Measurements from ENCODE around the gene LRCH1. TPM values are rescaled to one million over a fixed set of nuclear protein-coding genes. Genes with fewer than 3 reads are reported as not detected.

Gene LRCH1
- total RNA-seq, 2 donors from 2014 or later = 24.9 to 26.0 TPM

DNA sequence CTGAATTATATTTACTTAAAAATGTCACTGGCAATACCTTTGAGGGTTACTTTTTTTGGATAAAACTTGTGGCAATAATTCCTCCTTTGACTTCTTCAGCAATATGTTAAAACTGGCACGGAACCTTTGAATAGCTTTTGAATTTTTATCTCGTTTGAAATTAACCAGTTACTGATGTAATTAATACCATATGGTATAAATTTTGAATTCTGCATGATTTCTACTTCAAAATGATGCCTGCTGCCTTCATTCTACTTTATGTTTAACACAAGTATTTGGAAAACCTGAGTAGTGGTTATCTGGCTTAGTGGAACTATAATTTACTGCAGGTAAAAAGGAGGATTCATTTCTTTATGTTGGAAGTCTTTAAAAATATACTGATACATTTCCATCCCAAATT is 85.3 kb downstream of the LRCH1 start:
- H3K36me3 Mint-ChIP-seq = no peaks in the 10 kb centered on the region
- no peak overlapping the region for H3K4me3 Mint-ChIP-seq
- no peaks in the 10 kb centered on the region for H3K27me3 Mint-ChIP-seq
- ATAC-seq (no peak), DNase-seq (ENCODE audit: low spot score) (no peak)
- no peak overlapping the region for H3K27ac Mint-ChIP-seq
- H3K4me1 Mint-ChIP-seq (ENCODE audit: low read depth in 2 of 2) = peaks cover 56 to 60% of the 10 kb centered on the region in 2 donors
- no peaks in the 10 kb centered on the region for H3K9me3 Mint-ChIP-seq

DNA sequence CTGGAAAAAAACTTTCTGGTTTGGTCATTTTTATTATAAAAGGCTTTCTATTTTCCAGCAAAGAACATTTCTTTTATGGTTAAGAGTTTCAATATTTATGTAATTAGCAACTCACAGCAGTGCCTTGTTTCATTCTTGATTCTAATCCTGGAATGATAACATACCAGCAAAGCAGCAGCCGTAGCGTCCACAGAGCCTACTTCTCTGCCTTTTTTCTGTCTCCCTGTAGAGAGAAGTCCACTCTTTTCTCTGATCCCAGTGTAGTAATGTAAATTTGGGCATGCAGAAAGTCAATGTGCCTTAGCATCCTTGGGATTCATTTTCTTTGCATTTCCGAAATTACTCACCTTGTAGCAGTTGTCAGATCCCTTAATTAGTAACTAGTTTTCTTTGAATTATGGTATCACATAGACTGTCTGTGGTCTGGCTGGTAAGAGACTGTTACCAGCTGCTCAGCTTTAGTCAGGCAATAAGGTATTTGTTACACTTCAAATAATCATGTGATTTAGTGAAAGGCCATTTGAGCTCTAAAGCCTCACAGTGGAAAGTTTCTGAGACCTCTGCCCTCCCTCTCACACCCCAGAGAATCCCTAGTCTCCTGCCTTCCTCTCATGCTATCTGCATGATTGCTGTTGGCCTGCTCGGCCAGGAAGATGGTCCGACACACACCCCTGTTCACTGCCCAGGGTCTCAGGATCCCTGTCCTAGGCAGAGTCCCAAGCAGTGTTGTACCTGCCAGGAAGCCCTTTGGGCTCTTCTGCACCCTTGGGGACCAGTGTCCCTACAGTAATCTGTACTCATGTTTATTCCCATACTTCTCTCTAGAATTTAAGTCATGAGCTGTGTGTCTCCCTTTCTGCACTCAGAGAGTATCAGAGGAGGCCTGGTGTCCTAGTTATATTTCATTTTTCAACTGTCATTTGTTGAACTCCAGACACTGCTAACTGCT is 86.3 kb downstream of the LRCH1 start:
- DNase-seq (ENCODE audit: low spot score) (no peak), ATAC-seq (peak in 1 of 2 donors; percentile 61)
- H3K4me3 Mint-ChIP-seq = no peak overlapping the region
- H3K36me3 Mint-ChIP-seq = no peaks in the 10 kb centered on the region
- H3K27me3 Mint-ChIP-seq = no peaks in the 10 kb centered on the region
- H3K4me1 Mint-ChIP-seq (ENCODE audit: low read depth in 2 of 2) = peaks cover 53 to 62% of the 10 kb centered on the region in 2 donors
- H3K9me3 Mint-ChIP-seq = no peaks in the 10 kb centered on the region
- H3K27ac Mint-ChIP-seq = no peak overlapping the region

DNA sequence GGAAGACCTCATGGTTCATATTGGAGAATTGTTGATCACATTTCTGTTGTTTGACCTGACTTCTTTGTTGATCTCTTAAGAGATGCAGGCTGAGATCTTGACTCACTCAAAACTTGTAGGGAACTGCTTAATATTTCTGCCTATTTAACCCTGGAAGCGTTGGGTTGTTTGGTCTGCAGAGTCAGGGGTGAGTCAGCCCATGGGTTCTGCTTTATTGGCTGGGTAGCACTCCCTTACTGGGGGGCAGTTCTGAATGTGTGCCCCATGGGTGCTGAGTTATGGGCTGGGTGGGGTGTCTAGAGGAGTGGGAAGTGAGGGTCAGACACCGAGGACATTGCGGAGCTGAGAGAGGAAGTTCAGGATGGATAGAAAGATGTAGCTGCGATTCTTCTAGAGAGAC is 87.9 kb downstream of the LRCH1 start:
- H3K9me3 Mint-ChIP-seq = no peaks in the 10 kb centered on the region
- peak overlapping the region; percentile 64 for H3K4me3 Mint-ChIP-seq
- peaks cover 46 to 55% of the 10 kb centered on the region in 2 donors for H3K4me1 Mint-ChIP-seq (ENCODE audit: low read depth in 2 of 2)
- no peaks in the 10 kb centered on the region for H3K36me3 Mint-ChIP-seq
- peak overlapping the region; percentile 25 to 71 for H3K27ac Mint-ChIP-seq
- ATAC-seq (peak in 1 of 2 donors; percentile 28), DNase-seq (ENCODE audit: low spot score) (no peak)
- no peaks in the 10 kb centered on the region for H3K27me3 Mint-ChIP-seq

DNA sequence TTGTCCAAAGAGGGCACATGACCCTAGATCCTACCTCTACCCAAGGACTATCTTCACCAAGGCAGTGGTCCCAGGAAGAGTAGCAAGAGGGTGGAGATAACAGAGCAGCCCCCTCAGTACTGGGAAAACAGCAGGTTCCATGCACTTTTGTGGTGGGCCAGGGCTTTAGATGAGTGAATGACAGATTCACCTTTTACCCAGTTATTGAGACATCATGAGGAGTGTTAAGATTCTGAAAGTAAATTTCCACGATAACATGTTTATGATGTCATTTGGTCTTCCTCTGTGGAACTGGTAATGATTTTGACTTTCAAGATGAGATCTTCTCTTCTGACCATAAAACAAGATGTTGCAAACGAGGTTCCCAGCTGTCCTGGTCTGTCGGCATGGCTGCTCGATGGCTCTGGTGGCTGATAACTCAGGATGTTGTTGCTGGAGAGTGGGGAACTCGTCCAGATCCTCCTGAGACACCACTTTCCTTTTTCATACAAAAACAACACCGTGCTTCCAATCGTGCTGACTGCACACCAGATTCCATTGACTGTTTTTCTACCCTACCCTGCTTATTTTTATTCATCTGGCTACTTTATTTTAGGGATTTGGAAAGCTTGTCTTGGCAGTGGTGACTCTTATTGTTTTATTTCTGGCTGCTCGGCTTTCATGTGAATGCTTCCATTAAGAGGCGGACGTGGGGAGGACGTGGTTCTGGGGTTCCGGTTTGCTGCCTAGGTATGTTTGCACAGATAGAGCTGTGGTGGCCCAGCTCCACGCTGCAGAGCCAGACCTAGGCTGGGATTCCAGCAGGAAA is 88.5 kb downstream of the LRCH1 start:
- Mint-ChIP-seq H3K9me3 (no peaks in the 10 kb centered on the region), H3K27me3 (no peaks in the 10 kb centered on the region), H3K4me3 (peak overlapping the region; percentile 64), H3K4me1 (ENCODE audit: low read depth in 2 of 2) (peaks cover 42 to 51% of the 10 kb centered on the region in 2 donors), H3K27ac (peak overlapping the region; percentile 25 to 71), H3K36me3 (no peaks in the 10 kb centered on the region)
- ATAC-seq (peak; percentile 38 to 60), DNase-seq (ENCODE audit: low spot score) (no peak)

DNA sequence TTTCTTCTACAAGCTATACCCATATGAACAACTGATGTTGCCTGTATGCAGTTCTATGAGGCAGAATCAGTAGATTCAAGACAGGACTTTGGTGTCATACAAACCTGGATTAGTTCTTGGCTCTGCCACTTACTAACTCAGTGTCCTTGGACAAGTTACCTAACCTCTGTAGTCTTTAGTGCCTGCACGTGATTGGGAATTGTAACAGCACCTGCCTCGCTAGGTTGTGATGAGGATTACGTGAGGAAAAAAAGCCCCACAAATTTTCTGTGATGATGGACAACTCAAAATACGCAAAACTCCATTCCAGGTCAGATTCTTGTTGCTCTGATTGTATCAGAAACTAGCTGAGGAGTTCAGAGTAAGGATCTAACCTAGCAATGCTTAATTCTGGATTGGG is 89.3 kb downstream of the LRCH1 start:
- Mint-ChIP-seq H3K4me1 (ENCODE audit: low read depth in 2 of 2) (peaks cover 38 to 45% of the 10 kb centered on the region in 2 donors), H3K9me3 (no peaks in the 10 kb centered on the region), H3K27me3 (no peaks in the 10 kb centered on the region), H3K4me3 (no peak overlapping the region), H3K36me3 (no peaks in the 10 kb centered on the region), H3K27ac (peak overlapping the region in 1 of 2 donors; percentile 71)
- DNase-seq (ENCODE audit: low spot score) (no peak), ATAC-seq (no peak)

DNA sequence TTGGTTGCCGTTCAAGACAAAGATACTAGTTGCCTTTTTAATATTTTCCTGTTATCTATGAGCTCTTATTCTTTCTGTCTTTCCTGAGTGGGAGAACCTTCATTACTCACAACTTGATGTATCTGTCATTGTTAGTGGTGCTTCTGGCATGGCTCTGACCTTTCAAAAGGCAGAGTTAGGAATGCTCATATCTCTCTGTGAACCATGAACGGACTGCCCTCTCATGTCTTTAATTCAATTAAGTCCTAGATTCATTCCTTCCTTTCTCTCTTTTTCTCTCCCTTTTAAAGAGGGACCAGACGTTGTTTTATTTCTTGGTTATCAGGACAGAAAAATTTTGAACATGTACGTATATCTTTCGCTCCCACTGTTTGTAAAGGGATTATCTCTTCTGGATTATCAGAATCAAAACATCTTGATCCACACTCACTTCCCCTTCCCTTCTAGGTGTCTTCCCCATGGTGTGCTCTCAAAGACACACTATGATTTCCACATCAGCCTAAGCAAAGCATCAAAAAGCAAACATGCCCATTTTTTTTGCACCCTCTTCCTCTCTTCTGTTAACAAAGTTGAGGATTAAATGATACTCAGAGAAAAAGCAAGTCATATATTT is 90.3 kb downstream of the LRCH1 start:
- DNase-seq (ENCODE audit: low spot score) = no peak
- no peaks in the 10 kb centered on the region for H3K36me3 Mint-ChIP-seq
- no peak overlapping the region for H3K4me3 Mint-ChIP-seq
- ATAC-seq = no peak
- H3K27ac Mint-ChIP-seq = no peak overlapping the region
- H3K4me1 Mint-ChIP-seq (ENCODE audit: low read depth in 2 of 2) = peaks cover 42 to 49% of the 10 kb centered on the region in 2 donors
- H3K27me3 Mint-ChIP-seq = no peaks in the 10 kb centered on the region
- H3K9me3 Mint-ChIP-seq = no peaks in the 10 kb centered on the region

DNA sequence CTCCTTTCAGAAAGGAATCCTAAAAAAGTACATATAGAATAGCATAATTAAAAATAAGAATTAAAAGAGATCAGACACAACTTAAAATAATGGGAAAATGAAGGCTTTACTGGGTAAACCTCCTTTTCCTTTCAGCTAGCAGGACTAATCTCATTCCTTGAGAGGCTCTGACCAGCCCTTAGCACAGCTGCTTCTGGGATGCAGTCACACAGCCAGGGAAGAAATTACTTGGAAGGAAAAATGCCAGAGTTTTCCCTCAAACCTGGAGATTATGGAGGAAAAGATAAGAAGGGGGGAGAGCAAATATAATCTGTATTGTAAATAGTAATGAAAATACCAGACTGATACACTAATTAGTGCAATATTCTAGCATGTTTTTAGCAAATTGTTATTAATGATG is 91.8 kb downstream of the LRCH1 start:
- ATAC-seq (no peak), DNase-seq (ENCODE audit: low spot score) (no peak)
- Mint-ChIP-seq H3K36me3 (no peaks in the 10 kb centered on the region), H3K9me3 (no peaks in the 10 kb centered on the region), H3K27me3 (no peaks in the 10 kb centered on the region), H3K4me1 (ENCODE audit: low read depth in 2 of 2) (peaks cover 39 to 48% of the 10 kb centered on the region in 2 donors), H3K27ac (no peak overlapping the region), H3K4me3 (no peak overlapping the region)

DNA sequence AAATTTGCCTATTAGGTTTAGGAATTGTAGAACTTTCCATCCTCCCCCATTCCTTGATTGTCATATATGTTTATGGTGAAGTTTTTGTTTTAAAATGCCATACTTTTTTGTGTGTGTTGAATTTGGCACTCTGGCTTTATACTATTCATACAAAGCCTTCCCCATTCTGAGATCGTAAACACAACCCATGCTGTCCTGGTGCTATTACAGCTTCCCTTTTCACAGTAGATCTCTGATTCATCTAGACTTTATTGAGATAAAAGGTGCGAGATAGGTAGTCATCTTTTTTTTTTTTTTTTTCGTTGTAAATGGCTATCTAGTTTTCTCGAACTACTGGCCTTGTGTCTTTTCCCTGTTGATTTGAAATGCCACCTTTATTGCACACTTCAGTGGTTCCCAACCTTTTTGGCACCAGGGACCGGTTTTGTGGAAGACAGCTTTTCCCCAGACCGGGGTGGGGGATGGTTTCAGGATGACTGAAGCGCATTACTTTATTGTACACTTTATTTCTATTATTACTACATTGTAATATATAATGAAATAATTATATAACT is 94.6 kb downstream of the LRCH1 start:
- H3K27ac Mint-ChIP-seq = no peak overlapping the region
- ATAC-seq (no peak), DNase-seq (ENCODE audit: low spot score) (no peak)
- no peaks in the 10 kb centered on the region for H3K36me3 Mint-ChIP-seq
- H3K4me1 Mint-ChIP-seq (ENCODE audit: low read depth in 2 of 2) = peaks cover 23 to 26% of the 10 kb centered on the region in 2 donors
- H3K4me3 Mint-ChIP-seq = no peak overlapping the region
- H3K27me3 Mint-ChIP-seq = no peaks in the 10 kb centered on the region
- no peaks in the 10 kb centered on the region for H3K9me3 Mint-ChIP-seq

DNA sequence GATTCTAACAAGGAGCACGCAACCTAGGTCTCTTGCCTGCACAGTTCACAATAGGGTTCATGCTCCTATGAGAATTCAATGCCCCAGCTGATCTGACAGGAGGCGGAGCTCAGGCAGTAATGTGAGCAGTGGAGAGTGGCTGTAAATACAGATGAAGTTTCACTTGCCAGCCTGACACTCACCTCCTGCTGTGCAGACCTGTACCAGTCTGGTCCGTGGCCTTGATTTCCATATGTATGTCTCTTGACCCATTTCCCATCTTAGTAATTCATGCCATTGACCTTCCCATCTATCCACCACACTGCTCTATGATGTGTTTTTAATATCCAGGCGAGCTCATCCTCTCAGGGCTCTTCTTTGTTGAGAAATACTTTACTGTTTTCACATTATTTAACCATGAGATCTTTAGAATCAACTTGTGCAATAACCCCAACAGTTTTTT is 95.2 kb downstream of the LRCH1 start:
- no peaks in the 10 kb centered on the region for H3K9me3 Mint-ChIP-seq
- H3K27ac Mint-ChIP-seq = no peak overlapping the region
- no peak for DNase-seq (ENCODE audit: low spot score)
- H3K27me3 Mint-ChIP-seq = no peaks in the 10 kb centered on the region
- ATAC-seq = no peak
- H3K4me3 Mint-ChIP-seq = no peak overlapping the region
- no peaks in the 10 kb centered on the region for H3K36me3 Mint-ChIP-seq
- peaks cover 20 to 24% of the 10 kb centered on the region in 2 donors for H3K4me1 Mint-ChIP-seq (ENCODE audit: low read depth in 2 of 2)

DNA sequence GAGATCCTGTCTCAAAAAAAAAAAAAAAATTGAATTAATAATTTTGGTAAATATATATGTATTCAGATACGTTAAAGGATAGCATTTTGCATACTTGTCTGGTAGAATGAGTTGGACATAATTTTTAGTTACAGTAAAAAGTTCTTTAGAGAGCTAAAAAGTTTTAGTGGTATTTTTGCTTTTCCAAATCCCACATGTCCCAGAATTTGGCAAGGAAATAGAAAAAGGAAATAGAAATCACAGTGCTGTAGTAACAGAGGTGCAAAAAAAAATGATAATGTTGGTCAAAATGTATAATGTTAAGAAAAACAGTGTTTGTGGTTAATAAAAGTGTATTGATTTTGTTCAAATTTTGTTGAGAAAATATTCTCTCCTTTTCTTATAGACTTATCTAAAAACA is 96.8 kb downstream of the LRCH1 start:
- ATAC-seq (no peak), DNase-seq (ENCODE audit: low spot score) (no peak)
- Mint-ChIP-seq H3K9me3 (no peaks in the 10 kb centered on the region), H3K27me3 (no peaks in the 10 kb centered on the region), H3K27ac (no peak overlapping the region), H3K4me3 (no peak overlapping the region), H3K36me3 (no peaks in the 10 kb centered on the region), H3K4me1 (ENCODE audit: low read depth in 2 of 2) (peaks cover 20 to 24% of the 10 kb centered on the region in 2 donors)

DNA sequence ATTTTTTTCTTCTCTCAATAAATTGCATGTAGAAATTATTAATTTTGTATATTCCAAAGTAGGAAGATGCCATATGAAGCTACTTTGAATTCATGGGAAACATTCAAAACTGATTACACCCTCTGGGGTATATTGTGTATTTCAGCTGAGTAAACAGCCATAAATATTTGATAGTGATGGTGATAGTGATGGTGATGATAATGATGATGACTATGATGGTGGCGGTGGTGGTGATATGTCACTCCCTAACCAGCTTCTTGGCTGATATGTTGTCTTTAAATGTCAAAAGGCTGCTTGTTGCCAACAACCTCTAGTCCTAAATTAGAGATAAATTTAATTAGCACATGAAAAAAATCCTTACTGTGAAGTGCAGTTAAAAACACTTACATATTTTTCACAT is 102.0 kb downstream of the LRCH1 start:
- no peaks in the 10 kb centered on the region for H3K9me3 Mint-ChIP-seq
- no peaks in the 10 kb centered on the region for H3K27me3 Mint-ChIP-seq
- no peak overlapping the region for H3K4me3 Mint-ChIP-seq
- H3K27ac Mint-ChIP-seq = peak overlapping the region; percentile 43 to 79
- peaks cover 16 to 22% of the 10 kb centered on the region in 2 donors for H3K4me1 Mint-ChIP-seq (ENCODE audit: low read depth in 2 of 2)
- DNase-seq (ENCODE audit: low spot score) = no peak
- H3K36me3 Mint-ChIP-seq = no peaks in the 10 kb centered on the region
- ATAC-seq = no peak

DNA sequence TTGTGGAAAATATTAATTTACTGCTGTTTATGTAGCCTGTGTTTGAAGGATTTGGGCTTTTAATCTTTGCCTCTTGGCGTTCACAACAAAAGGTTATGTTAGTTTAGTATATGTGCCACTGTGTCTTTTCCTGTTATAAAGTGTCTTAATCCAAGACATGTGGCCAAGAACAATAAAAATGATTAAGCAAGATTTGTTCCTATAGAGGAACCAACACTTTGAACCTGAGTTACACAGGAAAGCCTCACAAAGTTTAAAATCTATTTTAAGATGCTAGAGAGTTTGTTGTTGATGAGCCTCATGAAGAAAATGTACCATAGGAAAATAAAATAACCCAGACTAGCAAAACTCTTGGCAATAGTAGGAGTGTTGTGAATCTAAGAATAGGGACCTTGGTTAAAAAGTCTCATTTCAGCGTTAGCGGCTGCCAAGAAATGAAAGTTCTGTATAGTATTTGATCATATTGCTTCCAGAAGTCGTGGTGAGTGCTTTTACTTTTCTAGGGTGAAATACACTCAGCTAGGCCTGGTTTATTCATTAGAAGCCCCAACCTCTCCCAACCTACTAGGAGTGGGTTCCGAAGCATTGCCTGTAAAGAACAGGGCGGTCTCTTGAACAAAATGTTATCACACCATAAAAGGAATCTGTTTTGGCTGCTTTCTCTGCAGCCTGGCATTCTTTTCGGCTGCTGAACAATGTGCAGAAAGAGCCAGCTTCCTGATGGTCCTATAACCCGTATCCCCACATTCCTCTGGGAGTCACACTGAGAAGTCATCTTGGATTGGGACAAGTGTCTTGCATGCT is 102.6 kb downstream of the LRCH1 start:
- Mint-ChIP-seq H3K27me3 (no peaks in the 10 kb centered on the region), H3K4me3 (peak overlapping the region; percentile 9), H3K27ac (peak overlapping the region; percentile 43 to 79), H3K4me1 (ENCODE audit: low read depth in 2 of 2) (peaks cover 18 to 23% of the 10 kb centered on the region in 2 donors), H3K36me3 (no peaks in the 10 kb centered on the region), H3K9me3 (no peaks in the 10 kb centered on the region)
- ATAC-seq = no peak
- DNase-seq (ENCODE audit: low spot score) = no peak

DNA sequence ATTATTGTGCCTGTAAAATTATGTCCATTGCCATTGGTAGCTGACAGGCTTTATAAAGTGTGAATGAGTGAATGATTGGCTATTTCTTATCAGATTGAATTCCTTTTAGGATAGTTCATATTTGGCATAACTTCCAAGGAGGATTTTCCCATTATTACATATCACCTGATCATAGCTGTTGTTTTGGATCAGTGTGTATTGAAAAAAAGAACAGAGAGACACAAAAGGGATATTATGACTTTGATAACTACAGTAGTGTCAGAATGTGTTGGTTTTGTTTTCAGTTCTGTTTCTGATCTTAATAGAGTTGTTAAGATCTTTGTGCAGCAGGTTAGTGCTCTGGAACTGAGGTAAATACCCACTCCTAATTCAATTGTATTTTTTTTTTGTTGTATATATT is 103.8 kb downstream of the LRCH1 start:
- ATAC-seq = peak; percentile 52 to 80
- Mint-ChIP-seq H3K9me3 (no peaks in the 10 kb centered on the region), H3K4me3 (no peak overlapping the region), H3K27me3 (no peaks in the 10 kb centered on the region), H3K4me1 (ENCODE audit: low read depth in 2 of 2) (peaks cover 21 to 26% of the 10 kb centered on the region in 2 donors), H3K27ac (peak overlapping the region; percentile 43 to 79), H3K36me3 (no peaks in the 10 kb centered on the region)
- no peak for DNase-seq (ENCODE audit: low spot score)

All from natural killer cell treated with Interleukin-12 subunit alpha and Interleukin-12 subunit beta and Interleukin-15 and Interleukin-18, amount 100 ng/mL, for 72 hours (primary cell).